ENCODE data around the gene CNTN6. TPM values are rescaled to one million over a fixed set of nuclear protein-coding genes. Genes with fewer than 3 reads are reported as not detected.

Gene CNTN6
- total and polyA plus RNA-seq, 2 donors (not counting 1 experiment from before 2014, with no cell fraction given): not detected

DNA sequence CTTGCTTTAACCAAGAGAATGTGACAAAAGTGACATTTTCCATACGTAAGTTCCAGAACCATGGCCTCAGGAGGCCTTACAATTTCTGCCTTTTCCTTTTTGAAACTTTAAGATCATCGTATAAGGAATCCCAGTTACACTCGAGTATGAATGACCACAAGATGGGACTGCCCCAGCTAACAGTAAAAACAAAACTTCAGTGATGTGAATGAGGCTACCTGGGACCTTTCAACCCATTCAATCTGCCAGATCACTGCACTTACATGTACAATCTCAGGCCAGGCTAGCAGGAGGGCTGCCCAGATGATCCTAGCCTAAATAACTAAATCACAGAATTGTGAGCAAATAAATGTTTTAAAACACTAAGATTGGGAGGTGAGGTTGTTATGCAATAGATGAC lies 328.8 kb downstream of the CNTN6 start:
- H2AFZ ChIP-seq (ENCODE audit: insufficient read depth, low read depth, low read length, poor library complexity, severe bottlenecking): no peak overlapping the region
- H3K27ac Mint-ChIP-seq: no peak overlapping the region
- 86% methylated on average over 3 of the region's 3 CpGs for WGBS (ENCODE audit: insufficient coverage)
- no peaks in the 10 kb centered on the region for H3K27me3 ChIP-seq (replicated peaks in 1 of 4; ENCODE audit: control extremely low read depth in 1 of 4, control insufficient read depth in 3 of 4, insufficient read depth in 4 of 4, low read length in 3 of 4)
- H3K36me3 ChIP-seq (replicated peaks in 1 of 2; ENCODE audit: control extremely low read depth in 1 of 2, control insufficient read depth in 1 of 2, extremely low read depth in 1 of 2, insufficient read depth in 2 of 2, low read length in 1 of 2): no peaks in the 10 kb centered on the region
- no peaks in the 10 kb centered on the region for H3K79me2 ChIP-seq (ENCODE audit: control insufficient read depth, insufficient read depth, low read length)
- no peak overlapping the region for H3K4me3 ChIP-seq (ENCODE audit: control extremely low read depth in 1 of 5, extremely low read depth in 1 of 5, insufficient read depth in 1 of 5, low read depth in 2 of 5, low read length in 4 of 5)
- H3K4me3 Mint-ChIP-seq: no peak overlapping the region
- TF ChIP-seq, protein P1, sequence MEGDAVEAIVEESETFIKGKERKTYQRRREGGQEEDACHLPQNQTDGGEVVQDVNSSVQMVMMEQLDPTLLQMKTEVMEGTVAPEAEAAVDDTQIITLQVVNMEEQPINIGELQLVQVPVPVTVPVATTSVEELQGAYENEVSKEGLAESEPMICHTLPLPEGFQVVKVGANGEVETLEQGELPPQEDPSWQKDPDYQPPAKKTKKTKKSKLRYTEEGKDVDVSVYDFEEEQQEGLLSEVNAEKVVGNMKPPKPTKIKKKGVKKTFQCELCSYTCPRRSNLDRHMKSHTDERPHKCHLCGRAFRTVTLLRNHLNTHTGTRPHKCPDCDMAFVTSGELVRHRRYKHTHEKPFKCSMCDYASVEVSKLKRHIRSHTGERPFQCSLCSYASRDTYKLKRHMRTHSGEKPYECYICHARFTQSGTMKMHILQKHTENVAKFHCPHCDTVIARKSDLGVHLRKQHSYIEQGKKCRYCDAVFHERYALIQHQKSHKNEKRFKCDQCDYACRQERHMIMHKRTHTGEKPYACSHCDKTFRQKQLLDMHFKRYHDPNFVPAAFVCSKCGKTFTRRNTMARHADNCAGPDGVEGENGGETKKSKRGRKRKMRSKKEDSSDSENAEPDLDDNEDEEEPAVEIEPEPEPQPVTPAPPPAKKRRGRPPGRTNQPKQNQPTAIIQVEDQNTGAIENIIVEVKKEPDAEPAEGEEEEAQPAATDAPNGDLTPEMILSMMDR (IDR thresholded peaks at IDR 0.05): no peak
- no peak for TF ChIP-seq EZH2 (IDR thresholded peaks at IDR 0.05; ENCODE audit: borderline replicate concordance, insufficient read depth, low read depth, low read length, poor library complexity, severe bottlenecking)
- H3K27me3 Mint-ChIP-seq: no peaks in the 10 kb centered on the region
- intact Hi-C loops (cut with micrococcal nuclease): no loop called here
- peaks cover 7% of the 10 kb centered on the region for H3K9me3 Mint-ChIP-seq (ENCODE audit: insufficient read depth)
- no peak for ATAC-seq (ENCODE audit: low read depth)
- H3K4me1 Mint-ChIP-seq: no peaks in the 10 kb centered on the region
- H3K4me2 ChIP-seq (replicated peaks; ENCODE audit: low read depth, low read length, poor library complexity, severe bottlenecking): no peak overlapping the region
- H3K4me1 ChIP-seq (ENCODE audit: control insufficient read depth in 2 of 2, insufficient read depth in 2 of 2, low read length in 2 of 2): no peaks in the 10 kb centered on the region
- POLR2A ChIA-PET: no interaction called here
- H3K9me3 ChIP-seq (ENCODE audit: control extremely low read depth in 1 of 3, control insufficient read depth in 2 of 3, insufficient read depth in 1 of 3, low read length in 2 of 3): no peaks in the 10 kb centered on the region
- CTCF ChIA-PET: no interaction called here
- no peak overlapping the region for H3K27ac ChIP-seq (ENCODE audit: low read length in 2 of 2)
- DNase-seq: no peak
- no peak overlapping the region for H3K9ac ChIP-seq (ENCODE audit: low read length)
- H4K20me1 ChIP-seq (ENCODE audit: control insufficient read depth, insufficient read depth, low read length, poor library complexity, severe bottlenecking): no peaks in the 10 kb centered on the region

DNA sequence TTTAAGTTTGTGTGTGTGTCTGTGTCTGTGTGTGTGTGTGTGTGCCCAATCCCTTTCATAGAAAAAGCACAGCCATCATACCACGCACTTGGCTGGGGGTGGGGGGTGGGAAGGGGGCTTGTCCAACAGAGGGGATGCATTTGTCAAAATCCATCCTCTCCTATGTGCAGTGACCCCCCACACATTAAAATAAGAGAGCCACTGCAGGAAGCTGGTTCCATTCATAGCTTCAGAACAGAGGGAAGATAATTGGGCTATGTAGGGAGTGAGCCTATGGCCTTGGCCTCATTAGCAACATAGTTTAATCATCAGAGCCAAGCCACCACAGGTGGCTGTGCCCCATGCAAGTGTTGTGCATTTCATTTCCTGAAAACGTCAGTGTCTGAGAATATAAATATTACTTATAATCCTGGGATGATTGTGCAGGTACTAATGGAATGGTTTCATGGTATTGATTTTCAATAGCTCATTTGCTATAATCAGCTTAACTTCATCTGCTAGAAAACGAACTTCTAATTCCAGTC lies 330.8 kb downstream of the CNTN6 start:
- 20% methylated on average over 1 of the region's 3 CpGs for WGBS (ENCODE audit: insufficient coverage)
- Histone ChIP-seq H4K20me1 (ENCODE audit: control insufficient read depth, insufficient read depth, low read length, poor library complexity, severe bottlenecking) (no peaks in the 10 kb centered on the region), H2AFZ (ENCODE audit: insufficient read depth, low read depth, low read length, poor library complexity, severe bottlenecking) (no peak overlapping the region), H3K27me3 (replicated peaks in 1 of 4; ENCODE audit: control extremely low read depth in 1 of 4, control insufficient read depth in 3 of 4, insufficient read depth in 4 of 4, low read length in 3 of 4) (no peaks in the 10 kb centered on the region), H3K9ac (ENCODE audit: low read length) (no peak overlapping the region), H3K27ac (ENCODE audit: low read length in 2 of 2) (no peak overlapping the region), H3K4me1 (ENCODE audit: control insufficient read depth in 2 of 2, insufficient read depth in 2 of 2, low read length in 2 of 2) (no peaks in the 10 kb centered on the region), H3K9me3 (ENCODE audit: control extremely low read depth in 1 of 3, control insufficient read depth in 2 of 3, insufficient read depth in 1 of 3, low read length in 2 of 3) (no peaks in the 10 kb centered on the region), H3K36me3 (replicated peaks in 1 of 2; ENCODE audit: control extremely low read depth in 1 of 2, control insufficient read depth in 1 of 2, extremely low read depth in 1 of 2, insufficient read depth in 2 of 2, low read length in 1 of 2) (no peaks in the 10 kb centered on the region), H3K4me3 (ENCODE audit: control extremely low read depth in 1 of 5, extremely low read depth in 1 of 5, insufficient read depth in 1 of 5, low read depth in 2 of 5, low read length in 4 of 5) (no peak overlapping the region), H3K79me2 (ENCODE audit: control insufficient read depth, insufficient read depth, low read length) (no peaks in the 10 kb centered on the region), H3K4me2 (replicated peaks; ENCODE audit: low read depth, low read length, poor library complexity, severe bottlenecking) (no peak overlapping the region)
- DNase-seq (no peak), ATAC-seq (ENCODE audit: low read depth) (no peak)
- no peaks in the 10 kb centered on the region for H3K9me3 Mint-ChIP-seq (ENCODE audit: insufficient read depth)
- ChIA-PET POLR2A (no interaction called here), CTCF (no interaction called here)
- H3K27me3 Mint-ChIP-seq: no peaks in the 10 kb centered on the region
- intact Hi-C loops (cut with micrococcal nuclease): no loop called here
- H3K4me1 Mint-ChIP-seq: no peaks in the 10 kb centered on the region
- no peak overlapping the region for H3K4me3 Mint-ChIP-seq
- no peak overlapping the region for H3K27ac Mint-ChIP-seq
- TF ChIP-seq, protein P1 (IDR thresholded peaks at IDR 0.05): no peak
- no peak for TF ChIP-seq EZH2 (IDR thresholded peaks at IDR 0.05; ENCODE audit: borderline replicate concordance, insufficient read depth, low read depth, low read length, poor library complexity, severe bottlenecking)
